Testis (tissue), 3 donors: ENCODE data around the gene LRRC2. TPM values are rescaled to one million over a fixed set of nuclear protein-coding genes. Genes with fewer than 3 reads are reported as not detected.

Experiments
- DNase-seq: peaks from one replicate; pipeline ENCODE4 v3.0.0-alpha.2; 2019
- H3K27ac ChIP-seq, 2 donors: fragments of 200-600 bp; sonication (generic); one replicate each; pipeline ENCODE4 v1.5.1; 2019
- H3K27me3 ChIP-seq: fragments of 200-600 bp; sonication (generic); one replicate; pipeline ENCODE4 v1.5.1; 2019
- H3K36me3 ChIP-seq: fragments of 200-600 bp; sonication (generic); one replicate; pipeline ENCODE4 v1.5.1; 2017; ENCODE audit warnings: low read depth; ENCODE audit errors: missing control alignments
- H3K4me1 ChIP-seq: fragments of 200-600 bp; sonication (generic); one replicate; pipeline ENCODE4 v1.5.1; 2019
- H3K4me3 ChIP-seq, 2 donors: fragments of 200-600 bp; sonication (generic); one replicate each; pipeline ENCODE4 v1.5.1; 2017 to 2019
- H3K9me3 ChIP-seq: fragments of 200-600 bp; sonication (generic); one replicate; pipeline ENCODE4 v1.5.1; 2017
- CTCF ChIP-seq, 3 experiments: fragments of 450-650 bp in 2 of 3; fragments of 200-600 bp in 1 of 3; sonication (generic) in 1 of 3; IDR thresholded peaks; one replicate each; pipeline ENCODE4 v1.5.1; 2016 to 2019; ENCODE audit warnings: antibody characterized with exemption in 3 of 3, mild to moderate bottlenecking in 2 of 3, moderate library complexity in 1 of 3
- POLR2A ChIP-seq: fragments of 450-650 bp; IDR thresholded peaks from one replicate; pipeline ENCODE4 v1.6.1; 2017; ENCODE audit warnings: antibody characterized with exemption, mild to moderate bottlenecking, moderate library complexity
- WGBS, 2 donors: methylation state at CpG; one replicate each; pipeline ENCODE4 v1.1.5; 2018; 5-methylcytosine and 5-hydroxymethylcytosine counted together
- intact Hi-C: fragments of 100-400 bp; cut with DNase I; formaldehyde crosslinking; loops from one replicate; pipeline ENCODE4 v1.15.1; 2023; ENCODE audit warnings: low total_unique reads
- polyA plus RNA-seq: library from polyadenylated mRNA; stranded (reverse); fragments of 350-450 nt; fragmentation: Illumina TruSeq; extraction: RNeasy Lipid Tissue Mini Kit (QIAGEN cat#74804); gene quantifications from one replicate; pipeline ENCODE4 v1.2.3, GENCODE V29; 2014; ENCODE audit warnings: low read depth, low replicate concordance; ENCODE audit not compliant: insufficient read depth
- total RNA-seq, 2 donors: library from RNA; depleted of rRNA; stranded (reverse); fragments of >200 nt; gene quantifications; one replicate each; pipeline ENCODE4 v1.2.3, GENCODE V29; 2016

LRRC2 gene
- total and polyA plus RNA-seq, 3 donors from 2014 or later, result 0.71 to 2.2 (median 0.99) TPM

- H3K27me3 ChIP-seq, result no peaks in the 10 kb centered on the region
- TF ChIP-seq CTCF (IDR thresholded peaks at IDR 0.05) (no peak), POLR2A (no peak)
- WGBS, 2 donors, result 26 to 28% methylated on average over 16 to 21 of the region's 21 CpGs
- H3K9me3 ChIP-seq, result no peaks in the 10 kb centered on the region
- H3K4me1 ChIP-seq, result peaks cover 4% of the 10 kb centered on the region
- no peak overlapping the region for H3K27ac ChIP-seq
- peak overlapping the region in 1 of 2 donors; percentile 15 for H3K4me3 ChIP-seq
- H3K36me3 ChIP-seq, result no peaks in the 10 kb centered on the region
- no peak for DNase-seq
- intact Hi-C loops, result no loop called here
Measured at GRCh38 chr3:46576879-46577278, 10.8 kb upstream of the LRRC2 start.

- no peak for DNase-seq
- no peaks in the 10 kb centered on the region for H3K27me3 ChIP-seq
- intact Hi-C loops, result no loop called here
- H3K27ac ChIP-seq, result no peak overlapping the region
- H3K4me1 ChIP-seq, result peaks cover 4% of the 10 kb centered on the region
- no peaks in the 10 kb centered on the region for H3K9me3 ChIP-seq
- TF ChIP-seq POLR2A, result no peak
- TF ChIP-seq CTCF (IDR thresholded peaks at IDR 0.05), result no peak
- H3K36me3 ChIP-seq, result no peaks in the 10 kb centered on the region
- WGBS, 2 donors, result 40 to 74% methylated on average over 10 of the region's 10 CpGs
- H3K4me3 ChIP-seq, result no peak overlapping the region
Measured at GRCh38 chr3:46576386-46576785, 10.3 kb upstream of the LRRC2 start.

GRCh38 chr3:46575577-46576222 is 9.6 kb upstream of the LRRC2 start:
- no peaks in the 10 kb centered on the region for H3K27me3 ChIP-seq

GRCh38 chr3:46574881-46575576 is 8.9 kb upstream of the LRRC2 start:
- no peak for DNase-seq
- 80 to 81% methylated on average over 5 of the region's 5 CpGs for WGBS, 2 donors
- intact Hi-C loops, result no loop called here
- Histone ChIP-seq H3K4me3 (no peak overlapping the region), H3K9me3 (no peaks in the 10 kb centered on the region), H3K27ac (no peak overlapping the region), H3K36me3 (no peaks in the 10 kb centered on the region), H3K27me3 (no peaks in the 10 kb centered on the region), H3K4me1 (peaks cover 4% of the 10 kb centered on the region)
- no peak for TF ChIP-seq CTCF (IDR thresholded peaks at IDR 0.05)
- TF ChIP-seq POLR2A, result no peak

More at GRCh38 chr3:46575577-46576222, 9.6 kb upstream of the LRRC2 start:
- WGBS, 2 donors, result 81 to 90% methylated on average over 11 of the region's 11 CpGs
- no peaks in the 10 kb centered on the region for H3K9me3 ChIP-seq
- intact Hi-C loops, result no loop called here
- H3K4me1 ChIP-seq, result peaks cover 4% of the 10 kb centered on the region
- H3K27ac ChIP-seq, result no peak overlapping the region
- no peak for TF ChIP-seq POLR2A
- no peak for TF ChIP-seq CTCF (IDR thresholded peaks at IDR 0.05)
- no peaks in the 10 kb centered on the region for H3K36me3 ChIP-seq
- DNase-seq, result no peak
- H3K4me3 ChIP-seq, result no peak overlapping the region
